ENCODE data around the gene VSTM2B.
A peak's percentile ranks its signal among the peaks of the same experiment; 100 is the strongest.

GRCh38 chr19:29478578-29479565 lies 46.9 kb upstream of the VSTM2B start:
- TF ChIP-seq, protein P1, sequence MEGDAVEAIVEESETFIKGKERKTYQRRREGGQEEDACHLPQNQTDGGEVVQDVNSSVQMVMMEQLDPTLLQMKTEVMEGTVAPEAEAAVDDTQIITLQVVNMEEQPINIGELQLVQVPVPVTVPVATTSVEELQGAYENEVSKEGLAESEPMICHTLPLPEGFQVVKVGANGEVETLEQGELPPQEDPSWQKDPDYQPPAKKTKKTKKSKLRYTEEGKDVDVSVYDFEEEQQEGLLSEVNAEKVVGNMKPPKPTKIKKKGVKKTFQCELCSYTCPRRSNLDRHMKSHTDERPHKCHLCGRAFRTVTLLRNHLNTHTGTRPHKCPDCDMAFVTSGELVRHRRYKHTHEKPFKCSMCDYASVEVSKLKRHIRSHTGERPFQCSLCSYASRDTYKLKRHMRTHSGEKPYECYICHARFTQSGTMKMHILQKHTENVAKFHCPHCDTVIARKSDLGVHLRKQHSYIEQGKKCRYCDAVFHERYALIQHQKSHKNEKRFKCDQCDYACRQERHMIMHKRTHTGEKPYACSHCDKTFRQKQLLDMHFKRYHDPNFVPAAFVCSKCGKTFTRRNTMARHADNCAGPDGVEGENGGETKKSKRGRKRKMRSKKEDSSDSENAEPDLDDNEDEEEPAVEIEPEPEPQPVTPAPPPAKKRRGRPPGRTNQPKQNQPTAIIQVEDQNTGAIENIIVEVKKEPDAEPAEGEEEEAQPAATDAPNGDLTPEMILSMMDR (IDR thresholded peaks at IDR 0.05 in 8 of 11, conservative IDR thresholded peaks at IDR 0.05 in 3 of 11), result peak in 4 of 11 experiments; percentile 12 to 43 (median 24)
- TF ChIP-seq POLR2A (IDR thresholded peaks at IDR 0.05), result no peak

Measured in spleen (tissue), 7 donors.